Chondrocyte (in vitro differentiated cells): ENCODE data around the gene TPSB2. TPM values are rescaled to one million over a fixed set of nuclear protein-coding genes. Genes with fewer than 3 reads are reported as not detected.
"Not testable (repeated sequence)": the region's sequence is repeated elsewhere in the genome, so short reads cannot be mapped to it uniquely, and the experiment has no call there.

Experiments
- DNase-seq: peaks from one replicate; pipeline ENCODE4 v3.0.0; 2021; ENCODE audit warnings: mixed read lengths, low spot score
- H3K27ac Mint-ChIP-seq: one replicate; pipeline ENCODE4 v1.8.0; 2021; ENCODE audit warnings: mild to moderate bottlenecking, moderate library complexity, mixed read lengths; ENCODE audit not compliant: unreplicated experiment
- H3K27me3 Mint-ChIP-seq: 2 replicates; pipeline ENCODE4 v1.8.0; 2021; ENCODE audit warnings: low read depth, mixed read lengths
- H3K36me3 Mint-ChIP-seq: 2 replicates; pipeline ENCODE4 v1.8.0; 2021; ENCODE audit warnings: low read depth, mixed read lengths
- H3K4me1 Mint-ChIP-seq: 2 replicates; pipeline ENCODE4 v1.8.0; 2021; ENCODE audit warnings: low read depth, mild to moderate bottlenecking, mixed read lengths
- H3K4me3 Mint-ChIP-seq: one replicate; pipeline ENCODE4 v1.8.0; 2021; ENCODE audit warnings: mild to moderate bottlenecking, moderate library complexity, mixed read lengths; ENCODE audit not compliant: unreplicated experiment
- H3K9me3 Mint-ChIP-seq: 2 replicates; pipeline ENCODE4 v1.8.0; 2021; ENCODE audit warnings: low read depth, mixed read lengths
- CTCF ChIP-seq: fragments of 200-600 bp; sonication (generic); IDR thresholded peaks from 2 replicates; pipeline ENCODE4 v1.5.0; 2021; ENCODE audit warnings: antibody characterized with exemption, mild to moderate bottlenecking, moderate library complexity
- total RNA-seq: library from RNA; stranded (reverse); gene quantifications from 3 replicates; pipeline ENCODE4 v1.2.1, GENCODE V29; 2021

Gene TPSB2
- total RNA-seq, 1 donor from 2014 or later, result not detected

- DNase-seq, result peak; percentile 83
- not testable (repeated sequence) for H3K9me3 Mint-ChIP-seq, H3K27me3 Mint-ChIP-seq
Measured at GRCh38 chr16:1239575-1239974, 9.6 kb upstream of the TPSB2 start.

DNA sequence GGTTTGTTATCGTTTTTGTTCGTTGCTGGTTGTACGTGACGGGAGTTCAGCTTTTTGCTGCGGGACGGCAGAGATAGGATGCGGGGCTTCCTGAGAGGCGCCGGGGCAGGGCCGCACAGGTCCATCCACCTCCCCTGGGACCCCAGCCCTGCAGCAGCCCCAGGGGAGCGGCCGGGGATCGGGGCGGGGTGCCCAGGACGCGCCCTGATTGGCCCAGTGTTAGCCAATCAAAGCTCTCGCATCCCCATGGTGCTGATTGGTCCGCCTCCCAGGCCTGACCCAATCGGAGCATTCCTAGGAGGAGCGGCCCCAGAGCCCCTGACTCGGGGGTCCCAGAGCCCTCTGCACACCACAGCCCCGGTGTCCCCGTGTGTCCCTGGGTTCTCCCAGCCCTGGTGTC is 8.9 kb upstream of the TPSB2 start:
- H3K4me1 Mint-ChIP-seq, H3K36me3 Mint-ChIP-seq, H3K27ac Mint-ChIP-seq, H3K9me3 Mint-ChIP-seq, H3K4me3 Mint-ChIP-seq, H3K27me3 Mint-ChIP-seq: not testable (repeated sequence)
- DNase-seq, result peak; percentile 33

More at GRCh38 chr16:1239575-1239974, 9.6 kb upstream of the TPSB2 start:
- H3K4me1 Mint-ChIP-seq, H3K4me3 Mint-ChIP-seq, H3K36me3 Mint-ChIP-seq, H3K27ac Mint-ChIP-seq: not testable (repeated sequence)

GRCh38 chr16:1237990-1238389 is 8.0 kb upstream of the TPSB2 start:
- H3K27me3 Mint-ChIP-seq, result peaks cover 9% of the 10 kb centered on the region
- H3K9me3 Mint-ChIP-seq, result no peaks in the 10 kb centered on the region
- no peak for TF ChIP-seq CTCF
- no peak overlapping the region for H3K4me3 Mint-ChIP-seq
- no peak overlapping the region for H3K27ac Mint-ChIP-seq
- H3K4me1 Mint-ChIP-seq, result no peaks in the 10 kb centered on the region
- no peak for DNase-seq
- H3K36me3 Mint-ChIP-seq, result no peaks in the 10 kb centered on the region

- not testable (repeated sequence) for H3K27me3 Mint-ChIP-seq, H3K4me3 Mint-ChIP-seq, DNase-seq, H3K36me3 Mint-ChIP-seq, H3K27ac Mint-ChIP-seq, H3K4me1 Mint-ChIP-seq, H3K9me3 Mint-ChIP-seq
Measured at GRCh38 chr16:1236659-1237058, 6.7 kb upstream of the TPSB2 start.

GRCh38 chr16:1232049-1232748 is 2.2 kb upstream of the TPSB2 start:
- not testable (repeated sequence) for H3K36me3 Mint-ChIP-seq, H3K4me1 Mint-ChIP-seq, DNase-seq, H3K9me3 Mint-ChIP-seq, H3K4me3 Mint-ChIP-seq, H3K27me3 Mint-ChIP-seq, H3K27ac Mint-ChIP-seq

GRCh38 chr16:1231301-1231700 is 1.3 kb upstream of the TPSB2 start:
- DNase-seq, result peak; percentile 77
- H3K27me3 Mint-ChIP-seq, H3K4me1 Mint-ChIP-seq, H3K4me3 Mint-ChIP-seq, H3K36me3 Mint-ChIP-seq, H3K9me3 Mint-ChIP-seq, H3K27ac Mint-ChIP-seq: not testable (repeated sequence)

GRCh38 chr16:1230471-1231212 is 658 bp upstream of the TPSB2 start:
- not testable (repeated sequence) for H3K27me3 Mint-ChIP-seq, H3K9me3 Mint-ChIP-seq, H3K4me1 Mint-ChIP-seq, H3K27ac Mint-ChIP-seq, H3K36me3 Mint-ChIP-seq, H3K4me3 Mint-ChIP-seq
- peak; percentile 47 for DNase-seq

GRCh38 chr16:1229476-1229875 is 508 bp downstream of the TPSB2 start:
- not testable (repeated sequence) for H3K36me3 Mint-ChIP-seq, H3K9me3 Mint-ChIP-seq, H3K4me3 Mint-ChIP-seq, H3K27me3 Mint-ChIP-seq, H3K4me1 Mint-ChIP-seq, H3K27ac Mint-ChIP-seq
- peak; percentile 59 for DNase-seq

- not testable (repeated sequence) for H3K36me3 Mint-ChIP-seq, DNase-seq, H3K4me3 Mint-ChIP-seq, H3K27me3 Mint-ChIP-seq, H3K27ac Mint-ChIP-seq, H3K4me1 Mint-ChIP-seq, H3K9me3 Mint-ChIP-seq
Measured at GRCh38 chr16:1228227-1228626, 1.8 kb downstream of the TPSB2 start.

- not testable (repeated sequence) for H3K9me3 Mint-ChIP-seq, H3K4me1 Mint-ChIP-seq, H3K4me3 Mint-ChIP-seq, DNase-seq, H3K27me3 Mint-ChIP-seq, H3K36me3 Mint-ChIP-seq, H3K27ac Mint-ChIP-seq
Measured at GRCh38 chr16:1226692-1227091, 3.3 kb downstream of the TPSB2 start.

DNA sequence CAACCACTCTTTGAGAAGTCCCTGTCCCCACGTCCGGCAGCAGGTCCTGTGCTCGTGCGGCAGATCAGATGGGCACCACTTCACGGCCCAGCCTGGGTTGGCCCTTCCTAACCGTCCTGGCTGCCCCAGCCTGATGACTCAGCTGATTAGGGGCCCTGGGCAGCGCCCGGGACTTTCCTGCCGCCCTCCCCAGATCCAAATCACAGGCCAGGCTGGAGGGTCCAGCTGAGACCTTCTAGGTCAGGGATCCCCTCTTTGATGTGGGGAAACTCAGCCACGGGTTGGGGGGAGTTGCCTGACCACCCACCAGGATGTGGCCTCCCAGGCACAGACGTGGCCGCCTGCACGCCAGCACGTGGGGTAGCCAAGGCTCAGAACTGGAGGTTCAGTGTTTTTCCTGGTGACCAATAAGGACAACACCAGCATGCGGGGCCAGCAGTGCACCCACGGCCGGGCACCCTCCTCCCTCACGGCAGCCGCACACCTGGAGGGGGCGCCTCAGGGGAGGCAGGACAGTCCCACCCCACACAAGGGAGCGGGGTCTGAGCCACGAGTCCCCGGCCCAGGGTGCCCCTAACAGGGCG is 4.2 kb downstream of the TPSB2 start:
- not testable (repeated sequence) for H3K9me3 Mint-ChIP-seq, H3K27me3 Mint-ChIP-seq, H3K4me1 Mint-ChIP-seq, DNase-seq, H3K4me3 Mint-ChIP-seq, H3K27ac Mint-ChIP-seq, H3K36me3 Mint-ChIP-seq
